ENCODE measurements around the gene COPS3.

- no peak for TF ChIP-seq EZH2 (IDR thresholded peaks at IDR 0.05; ENCODE audit: borderline replicate concordance, low read depth, low read length, poor library complexity, severe bottlenecking)
- TF ChIP-seq, protein P1, sequence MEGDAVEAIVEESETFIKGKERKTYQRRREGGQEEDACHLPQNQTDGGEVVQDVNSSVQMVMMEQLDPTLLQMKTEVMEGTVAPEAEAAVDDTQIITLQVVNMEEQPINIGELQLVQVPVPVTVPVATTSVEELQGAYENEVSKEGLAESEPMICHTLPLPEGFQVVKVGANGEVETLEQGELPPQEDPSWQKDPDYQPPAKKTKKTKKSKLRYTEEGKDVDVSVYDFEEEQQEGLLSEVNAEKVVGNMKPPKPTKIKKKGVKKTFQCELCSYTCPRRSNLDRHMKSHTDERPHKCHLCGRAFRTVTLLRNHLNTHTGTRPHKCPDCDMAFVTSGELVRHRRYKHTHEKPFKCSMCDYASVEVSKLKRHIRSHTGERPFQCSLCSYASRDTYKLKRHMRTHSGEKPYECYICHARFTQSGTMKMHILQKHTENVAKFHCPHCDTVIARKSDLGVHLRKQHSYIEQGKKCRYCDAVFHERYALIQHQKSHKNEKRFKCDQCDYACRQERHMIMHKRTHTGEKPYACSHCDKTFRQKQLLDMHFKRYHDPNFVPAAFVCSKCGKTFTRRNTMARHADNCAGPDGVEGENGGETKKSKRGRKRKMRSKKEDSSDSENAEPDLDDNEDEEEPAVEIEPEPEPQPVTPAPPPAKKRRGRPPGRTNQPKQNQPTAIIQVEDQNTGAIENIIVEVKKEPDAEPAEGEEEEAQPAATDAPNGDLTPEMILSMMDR (conservative IDR thresholded peaks at IDR 0.05; ENCODE audit: low read depth, low read length) = no peak
Observed at GRCh38 chr17:17229416-17230384, 51.3 kb downstream of the COPS3 start.
